Suppressor macrophage treated with lipopolysaccharide for 1 hour (primary cell): Measurements from ENCODE around the gene GRID1.

Experiments
- DNase-seq, 3 donors: peaks; one replicate each; pipeline ENCODE4 v3.0.0-alpha.2; 2020 to 2022

GRID1 gene

DNA sequence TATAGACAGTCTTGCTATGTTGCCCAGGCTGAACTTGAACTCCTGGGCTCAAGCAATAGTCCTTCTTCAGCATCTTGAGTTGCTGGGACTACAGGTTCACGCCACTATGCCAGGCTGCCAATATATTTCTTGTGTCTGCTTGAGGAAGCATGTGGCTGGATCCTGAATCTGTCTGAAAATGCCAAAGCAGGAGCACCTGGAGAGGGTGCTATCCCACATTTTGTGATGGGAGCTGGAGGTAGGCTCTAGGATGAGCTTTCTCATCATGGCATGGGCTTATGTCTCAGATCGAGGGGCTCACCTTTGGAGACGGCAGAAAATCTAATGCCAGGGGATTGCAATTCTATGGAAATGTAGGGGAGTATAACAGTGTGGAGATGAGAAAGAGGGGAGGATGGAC, 744.2 kb downstream of the GRID1 start:
- DNase-seq: no peak

GRCh38 chr10:85621562-85621961, 745.0 kb downstream of the GRID1 start:
- no peak for DNase-seq

- DNase-seq: no peak
These were observed 745.8 kb downstream of the GRID1 start for GRCh38 chr10:85620807-85621206.

DNA sequence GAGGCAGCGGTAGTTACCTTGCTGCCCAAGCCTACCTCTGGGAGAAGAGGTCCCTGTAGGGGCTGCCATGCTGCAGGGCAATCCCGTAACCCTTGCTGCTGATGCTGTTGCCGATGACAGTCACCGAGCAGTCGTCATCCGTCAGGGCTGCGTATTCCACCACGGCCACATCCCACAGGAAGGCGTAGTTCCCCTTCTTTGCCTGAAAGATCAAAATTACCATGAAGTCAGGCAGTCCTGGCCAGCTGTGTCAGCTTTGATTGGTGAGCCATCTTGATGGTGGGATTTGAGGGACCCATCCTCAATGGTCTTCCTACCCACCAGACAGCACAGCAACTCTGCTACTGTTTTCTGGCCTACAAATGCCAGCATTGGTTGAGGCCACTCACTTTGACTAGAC, 746.8 kb downstream of the GRID1 start:
- no peak for DNase-seq

GRCh38 chr10:85618841-85619240, 747.8 kb downstream of the GRID1 start:
- no peak for DNase-seq

DNA sequence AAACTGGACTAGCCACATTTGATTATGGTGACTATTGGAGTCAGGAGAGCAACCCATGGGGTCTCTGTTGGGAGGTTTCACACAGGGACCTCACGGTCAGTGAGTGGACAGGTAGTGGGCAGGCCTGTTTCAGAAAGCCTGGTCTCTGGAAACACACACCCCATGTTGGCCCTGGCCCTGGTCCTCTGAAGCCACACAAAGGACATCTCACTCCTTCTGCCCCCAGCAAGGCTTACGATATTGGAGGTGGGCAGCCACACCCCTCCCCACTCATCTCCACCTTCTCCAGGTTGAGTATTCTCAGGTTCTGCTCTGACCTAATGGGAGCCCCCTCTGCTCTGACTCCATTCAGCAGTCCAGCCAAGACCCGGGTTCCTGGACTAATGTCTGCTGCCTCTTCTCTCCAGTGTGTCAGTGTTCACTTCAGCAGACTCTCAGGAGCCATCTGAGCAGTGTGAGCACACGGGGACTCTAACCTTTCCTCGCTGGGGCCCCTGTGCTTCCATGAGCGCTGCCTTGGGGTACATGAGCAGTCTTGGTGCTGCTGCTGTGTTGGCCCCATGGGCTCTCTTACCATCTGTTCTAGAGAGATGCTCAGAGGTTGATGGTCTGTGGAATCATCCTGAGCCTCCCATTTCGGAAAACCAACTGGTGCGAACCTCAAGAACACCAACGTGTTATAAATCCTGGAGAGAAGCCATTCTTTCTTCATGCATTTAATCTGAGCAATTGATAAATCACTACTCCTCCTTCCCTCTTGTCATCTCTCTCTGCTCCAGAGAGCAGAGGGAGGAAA, 748.6 kb downstream of the GRID1 start:
- DNase-seq: no peak

DNA sequence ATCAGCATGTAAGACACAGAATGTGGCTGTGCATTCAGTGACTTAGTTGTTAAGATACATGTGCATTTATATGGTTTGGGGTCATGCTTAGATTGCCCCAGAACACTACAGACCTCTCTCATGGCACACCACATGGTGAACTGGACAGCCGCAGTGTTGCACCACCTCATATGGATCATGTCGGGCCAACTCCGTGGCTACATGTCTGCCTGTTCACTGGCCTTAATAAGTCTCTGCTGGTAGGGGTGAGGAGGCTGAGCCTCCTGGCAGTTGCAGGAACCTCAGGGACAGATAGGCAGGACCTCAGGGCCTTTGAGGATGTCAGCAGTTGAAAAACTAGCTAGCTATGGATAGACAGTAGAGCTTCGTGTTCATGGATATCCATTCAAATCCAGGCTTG, 751.0 kb downstream of the GRID1 start:
- DNase-seq: no peak

- no peak for DNase-seq
These were observed 751.6 kb downstream of the GRID1 start for GRCh38 chr10:85614981-85615380.

DNA sequence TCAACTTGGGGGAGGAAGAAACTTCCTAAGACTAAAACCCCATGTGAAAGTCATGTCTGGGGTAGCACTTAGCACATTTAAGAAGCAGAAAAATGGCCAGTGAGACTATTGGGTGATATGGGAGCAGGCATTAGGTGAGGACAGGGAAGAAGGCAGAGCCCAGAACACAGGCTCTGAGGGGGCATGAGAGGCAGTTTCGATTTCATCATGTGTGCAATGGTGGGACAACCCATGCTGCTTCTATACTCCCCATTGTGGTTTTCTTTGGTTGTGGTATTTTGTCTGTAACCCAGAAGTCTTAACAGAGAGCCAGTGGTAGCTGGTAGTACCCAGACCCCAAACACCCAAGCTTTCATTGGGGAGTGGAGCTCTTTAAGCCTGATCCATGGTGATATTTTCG, 752.0 kb downstream of the GRID1 start:
- no peak for DNase-seq

DNA sequence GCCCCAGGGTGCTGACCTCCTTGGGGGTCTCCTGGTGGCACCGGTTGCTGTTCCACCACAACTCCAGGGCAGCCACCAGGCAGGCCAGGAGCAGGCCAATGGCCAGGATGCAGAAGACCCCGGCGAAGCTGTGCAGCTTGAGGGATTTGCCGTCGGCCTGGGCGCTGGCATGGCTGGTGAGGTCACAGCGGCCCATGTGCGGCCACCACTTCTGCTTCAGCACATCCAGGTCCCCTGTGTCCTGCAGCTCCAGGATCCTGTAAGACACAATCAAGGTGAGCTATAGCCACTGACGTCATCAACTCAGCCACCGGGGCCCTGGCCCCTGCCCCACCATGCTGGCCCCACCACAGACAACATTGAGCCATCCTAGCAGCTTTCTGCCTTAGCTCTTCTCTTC, 753.2 kb downstream of the GRID1 start:
- no peak for DNase-seq

- DNase-seq: no peak
These were observed 753.8 kb downstream of the GRID1 start for GRCh38 chr10:85612833-85613232.

DNA sequence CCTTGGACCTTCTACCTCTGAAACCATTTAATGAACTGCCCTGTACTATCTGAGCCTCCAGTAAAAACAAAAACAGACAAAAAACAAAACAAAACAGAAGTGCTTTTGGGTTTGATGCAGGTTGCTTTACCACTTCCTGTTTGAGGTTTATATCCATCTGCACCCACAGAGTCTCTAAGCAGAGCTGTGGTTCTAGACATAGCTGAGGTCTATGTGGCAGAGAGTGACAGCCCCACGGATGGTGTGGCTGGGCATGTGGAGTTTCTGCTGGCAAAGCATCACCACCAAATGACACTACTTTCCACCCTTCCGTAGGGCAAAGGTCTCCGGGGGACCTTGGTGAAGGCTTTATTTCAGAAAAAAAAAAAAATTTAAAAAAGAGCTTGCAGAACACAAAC, 754.2 kb downstream of the GRID1 start:
- no peak for DNase-seq

- no peak for DNase-seq
These were observed 754.7 kb downstream of the GRID1 start for GRCh38 chr10:85611746-85612377.

- DNase-seq: no peak
These were observed 755.4 kb downstream of the GRID1 start for GRCh38 chr10:85611093-85611740.

DNA sequence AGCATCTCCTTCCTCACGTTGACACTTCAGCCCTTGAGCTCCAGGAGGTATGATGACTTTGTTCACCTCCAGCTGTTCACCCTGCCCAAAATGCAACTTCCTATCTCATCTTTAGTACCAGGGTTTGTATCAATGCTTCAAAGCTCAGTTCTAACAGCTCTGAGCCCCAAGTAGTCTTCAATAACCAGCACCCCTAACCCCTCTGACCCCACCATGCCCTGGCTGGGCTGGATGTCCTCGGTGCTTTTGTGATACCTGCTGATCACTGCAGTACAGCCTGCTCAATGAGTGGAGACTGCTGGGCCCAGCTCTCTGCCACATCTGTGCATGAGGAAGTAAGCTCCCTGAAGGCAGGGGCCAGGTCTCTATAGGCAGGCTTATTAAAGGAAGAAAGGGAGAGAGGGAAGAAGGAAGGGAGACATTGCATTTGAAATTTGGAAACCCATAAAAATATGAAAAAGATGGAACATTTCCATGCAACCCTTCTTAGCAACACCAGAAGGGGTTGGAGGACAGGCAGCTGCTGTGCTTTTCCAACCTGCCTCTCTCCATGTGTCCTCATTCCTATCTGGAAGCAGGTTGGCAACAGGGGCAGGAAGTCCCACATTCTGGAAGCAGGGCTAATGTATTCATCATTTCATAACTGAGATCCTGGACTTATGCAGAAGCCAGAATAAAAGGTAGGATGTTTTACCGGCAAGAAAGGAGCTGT, 756.1 kb downstream of the GRID1 start:
- DNase-seq: no peak

GRCh38 chr10:85609509-85609908, 757.1 kb downstream of the GRID1 start:
- DNase-seq: no peak

DNA sequence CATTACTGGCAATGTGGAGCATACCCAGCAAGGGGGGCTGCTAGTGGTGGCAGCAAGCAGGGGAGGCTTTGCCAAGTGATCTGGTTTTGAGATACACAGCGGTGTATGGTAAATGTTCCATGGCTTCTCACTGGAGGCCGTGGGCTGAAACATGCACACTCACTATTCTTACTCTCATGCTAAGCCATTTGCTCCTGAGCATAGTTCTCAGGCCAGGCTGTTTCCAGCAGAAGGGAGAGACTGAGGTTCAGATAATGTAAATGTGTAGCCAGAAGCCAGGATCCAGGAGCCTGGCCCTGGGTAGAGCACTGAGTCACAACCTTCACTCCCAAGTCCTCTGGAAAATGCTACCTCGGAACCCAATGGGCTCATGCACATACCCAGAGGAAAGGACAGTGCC, 757.9 kb downstream of the GRID1 start:
- no peak for DNase-seq

- no peak for DNase-seq
These were observed 759.4 kb downstream of the GRID1 start for GRCh38 chr10:85607043-85607695.

GRCh38 chr10:85606401-85606800, 760.2 kb downstream of the GRID1 start:
- no peak for DNase-seq

DNA sequence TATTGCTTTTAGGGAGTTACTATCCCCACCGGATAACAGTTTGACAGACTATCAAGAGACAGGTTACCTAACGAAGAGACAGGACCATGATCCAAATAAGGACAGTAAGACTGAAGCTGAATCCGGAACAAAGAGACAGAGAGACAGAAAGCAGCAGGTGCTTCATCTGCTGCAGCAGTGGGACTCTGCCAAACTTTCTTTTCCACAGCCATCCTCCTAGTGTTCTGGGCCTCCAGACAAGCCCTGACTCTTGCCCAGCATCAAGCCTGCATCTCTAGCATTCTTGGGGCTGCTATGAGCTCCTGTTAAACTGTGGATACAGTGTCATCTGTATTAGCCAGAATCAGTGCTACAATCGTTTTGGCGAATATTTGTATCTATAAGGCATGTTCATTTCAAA, 761.7 kb downstream of the GRID1 start:
- DNase-seq: no peak

- DNase-seq: no peak
These were observed 762.4 kb downstream of the GRID1 start for GRCh38 chr10:85604136-85604725.

DNA sequence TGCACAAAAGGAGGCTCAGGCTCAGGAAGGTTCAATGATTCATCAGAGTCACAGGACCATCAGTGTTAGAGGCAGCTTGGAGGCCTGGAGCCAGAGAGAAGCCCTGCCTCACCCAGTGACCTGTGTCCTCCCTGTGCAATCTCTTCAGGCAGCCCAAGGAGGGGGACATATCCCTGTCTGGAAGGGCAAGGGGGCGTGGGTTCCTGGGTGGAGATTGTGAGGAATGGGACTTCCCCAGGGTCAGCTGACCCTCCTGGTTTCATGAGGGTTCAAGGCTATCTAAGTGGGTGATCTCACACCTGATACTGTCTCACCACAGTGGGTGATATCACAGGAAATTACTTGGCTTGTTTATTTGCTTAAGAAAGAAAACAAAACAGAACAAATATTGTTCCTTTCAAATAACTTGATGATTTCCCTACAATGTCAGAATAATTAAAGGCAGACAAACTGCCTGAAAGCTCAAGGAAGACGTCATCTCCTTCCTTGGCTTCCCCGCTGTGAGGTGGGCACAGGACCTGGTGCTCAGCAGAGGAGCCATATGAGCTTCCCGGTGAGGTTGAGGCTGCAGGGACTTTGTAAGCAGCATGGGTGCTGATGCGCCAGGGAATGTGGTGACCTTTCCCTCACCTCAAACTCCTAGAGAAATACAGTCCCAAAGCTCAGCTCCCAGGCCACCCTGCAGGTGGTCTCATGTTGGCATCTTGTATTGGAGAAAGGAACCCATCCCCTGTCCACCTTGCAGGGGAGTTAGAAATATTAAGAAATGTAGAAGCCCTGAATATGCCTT, 763.2 kb downstream of the GRID1 start:
- DNase-seq: no peak
